NCI-H1417 (cell line): ENCODE results near the gene VIPR2.

ENCODE experiments used
- DNase-seq, 3 experiments: peaks; one replicate each; lab custom pipeline; 2025; lab: John Stamatoyannopoulos, UW

VIPR2 gene

DNA sequence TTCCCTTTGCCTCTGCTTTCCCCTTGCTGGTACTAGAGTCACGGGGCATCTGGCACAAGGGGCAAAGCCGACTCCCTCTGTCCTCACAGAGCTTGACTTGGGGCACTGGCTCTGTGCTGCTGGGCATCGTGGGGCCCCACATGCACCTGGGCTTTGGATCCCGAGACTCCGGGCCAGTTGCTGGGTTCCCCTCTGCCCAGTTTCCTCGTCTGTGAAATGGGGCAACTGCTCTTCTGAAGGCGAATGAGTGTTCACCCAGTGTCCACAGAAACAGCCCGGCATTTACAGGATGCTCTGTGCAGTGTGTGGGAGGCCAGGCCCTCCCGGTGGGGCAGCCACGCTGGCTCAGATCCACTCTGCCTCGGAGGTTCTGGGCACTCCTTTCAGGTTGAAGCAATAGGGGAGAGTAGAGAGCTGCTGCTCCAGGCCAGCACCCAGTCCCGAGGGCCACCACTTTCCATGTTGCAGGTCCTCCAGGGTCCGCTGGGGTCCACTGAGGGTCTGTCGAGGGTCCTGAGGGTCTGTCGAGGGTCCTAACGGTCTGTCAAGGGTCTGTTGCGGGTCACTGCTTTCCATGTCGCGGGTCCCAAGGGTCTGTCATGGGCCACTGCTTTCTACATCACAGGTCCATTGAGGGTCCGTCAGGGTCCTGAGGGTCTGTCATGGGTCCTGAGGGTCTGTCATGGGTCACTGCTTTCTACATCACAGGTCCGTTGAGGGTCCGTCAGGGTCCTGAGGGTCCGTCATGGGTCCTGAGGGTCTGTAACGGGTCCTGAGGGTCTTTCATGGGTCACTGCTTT lies 103.6 kb downstream of the VIPR2 start:
- DNase-seq, result no peak

DNA sequence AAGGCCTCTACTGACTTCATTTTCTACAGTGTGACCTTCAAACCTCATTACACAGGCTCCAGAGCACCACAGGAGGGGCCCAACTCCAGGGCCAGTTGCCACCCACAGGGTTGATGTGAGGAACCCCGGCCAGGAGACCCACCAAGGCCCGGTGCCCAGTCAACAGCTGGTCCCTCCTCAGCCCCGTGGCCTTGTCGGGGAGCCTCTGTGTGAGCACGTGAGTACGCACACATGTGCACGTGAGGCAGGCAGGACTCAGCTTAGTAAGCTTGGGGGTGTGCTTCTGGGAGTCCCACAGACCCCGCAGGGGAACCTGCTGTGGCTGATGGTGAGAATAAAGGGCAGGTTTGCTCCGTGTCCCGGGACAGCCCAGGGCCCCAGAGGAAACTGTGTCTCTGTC lies 104.5 kb downstream of the VIPR2 start:
- no peak for DNase-seq

DNA sequence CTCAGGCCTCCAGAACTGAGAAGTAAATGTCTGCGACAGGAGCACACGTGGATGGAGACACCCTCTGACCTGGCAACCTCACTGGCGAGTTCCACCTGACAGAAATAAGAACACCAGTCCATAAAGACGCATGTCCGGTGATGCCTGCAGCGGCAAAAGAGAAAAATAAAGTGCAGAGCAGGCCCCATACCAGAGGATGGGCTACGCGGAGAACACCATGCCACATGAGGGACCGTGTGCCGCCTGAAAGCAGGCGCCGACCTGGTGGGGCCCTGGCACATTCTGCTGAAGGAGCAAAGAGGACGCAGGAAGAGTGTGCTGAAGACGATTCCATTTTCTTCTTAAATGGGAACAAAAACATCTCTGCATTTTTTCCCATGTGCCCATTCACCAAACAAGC lies 105.0 kb downstream of the VIPR2 start:
- DNase-seq, result no peak

DNA sequence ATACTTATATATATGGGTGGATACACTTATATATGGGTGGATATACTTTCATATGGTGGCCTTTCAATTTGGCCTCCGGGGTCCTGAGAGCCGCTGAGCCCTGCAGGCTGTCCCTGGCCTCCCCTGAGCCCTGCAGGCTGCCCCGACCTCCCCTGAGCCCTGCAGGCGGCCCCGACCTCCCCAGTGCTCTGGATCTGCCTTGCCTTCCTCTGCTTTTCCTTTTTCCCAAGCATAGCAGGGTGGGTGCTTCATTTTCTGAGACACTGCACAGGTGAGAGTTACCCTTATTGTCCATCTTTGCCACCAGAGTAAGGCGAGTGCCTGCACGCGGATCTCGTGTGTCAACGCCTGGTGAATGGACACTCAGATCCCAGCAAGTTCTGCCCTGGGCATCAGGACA lies 106.6 kb downstream of the VIPR2 start:
- no peak for DNase-seq

DNA sequence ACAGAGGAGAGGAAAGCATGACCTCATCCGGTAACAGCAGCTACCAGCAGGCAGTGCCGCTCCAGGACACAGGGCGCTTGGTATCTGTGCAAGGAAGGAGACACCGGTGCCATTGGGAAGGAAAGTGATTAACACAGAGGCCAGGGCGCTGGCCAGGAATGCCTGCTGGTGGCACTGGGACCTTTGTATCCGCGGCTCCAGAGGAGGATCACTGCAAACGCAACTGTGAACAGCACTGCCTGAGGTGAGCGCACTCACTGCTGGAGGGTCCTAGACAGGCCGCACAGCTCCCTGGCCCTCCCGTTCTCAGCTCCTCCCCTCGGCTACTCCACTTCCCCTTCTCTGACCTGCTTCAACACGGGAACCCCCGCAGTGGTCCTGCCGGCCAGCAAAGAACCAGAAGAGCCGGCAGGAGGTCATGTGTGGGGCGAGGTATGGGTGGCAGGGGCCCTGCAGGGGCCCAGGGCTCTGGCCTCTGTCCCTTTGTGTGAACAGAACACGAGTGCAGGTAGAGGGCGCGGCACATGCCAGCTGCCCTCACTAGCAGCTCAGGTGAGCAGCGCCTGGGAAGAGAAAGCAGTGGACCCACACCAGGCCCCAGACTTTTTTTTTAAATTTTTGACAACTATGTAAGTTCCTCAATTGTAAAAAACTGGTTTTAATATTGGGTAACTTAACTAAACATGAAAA lies 107.6 kb downstream of the VIPR2 start:
- peak in 1 of 3 experiments; percentile 32 for DNase-seq

DNA sequence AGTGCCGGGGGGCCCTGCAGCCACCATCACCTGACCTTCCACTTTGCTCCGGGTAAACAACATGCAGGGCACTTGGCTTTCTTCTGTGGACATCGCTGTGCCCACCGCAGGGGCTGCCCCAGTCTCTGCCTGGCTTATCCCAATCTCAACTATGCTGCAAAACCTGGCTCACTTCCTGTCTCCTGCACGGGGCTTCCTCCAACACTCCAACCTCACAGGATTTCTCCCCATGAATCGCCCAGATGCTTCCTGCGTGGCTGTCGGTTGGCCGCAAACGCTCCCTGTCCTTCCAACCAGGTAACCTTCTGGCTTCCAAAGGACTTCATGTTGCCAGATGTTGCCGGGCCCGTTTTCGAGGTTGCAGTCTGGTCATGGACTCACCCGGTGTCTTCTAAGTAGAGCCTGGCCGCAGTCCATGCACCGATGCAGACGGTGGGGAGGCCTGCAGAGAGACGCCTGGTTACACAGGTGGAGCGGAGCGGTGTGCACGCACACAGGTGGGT lies 109.0 kb downstream of the VIPR2 start:
- no peak for DNase-seq

DNA sequence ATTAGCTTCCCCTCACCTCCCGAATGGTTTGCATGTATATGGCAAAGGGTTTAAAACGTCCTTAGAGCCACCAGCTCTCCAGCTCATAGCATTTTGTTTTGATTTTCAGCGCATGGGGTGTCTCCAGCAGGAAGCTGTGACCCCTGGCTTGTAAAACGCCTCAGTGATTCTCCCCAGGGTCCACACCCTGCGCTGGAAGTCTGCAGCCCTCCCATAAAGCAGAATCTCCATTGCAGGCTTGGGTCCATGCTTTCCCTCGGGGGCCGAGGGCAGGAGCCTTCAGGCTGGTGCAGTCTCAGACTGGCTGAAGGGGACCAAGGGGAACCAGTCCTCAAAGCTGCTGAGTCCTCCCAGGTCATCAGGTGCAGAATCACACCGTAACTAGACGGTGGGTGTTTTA lies 109.7 kb downstream of the VIPR2 start:
- DNase-seq, result no peak

DNA sequence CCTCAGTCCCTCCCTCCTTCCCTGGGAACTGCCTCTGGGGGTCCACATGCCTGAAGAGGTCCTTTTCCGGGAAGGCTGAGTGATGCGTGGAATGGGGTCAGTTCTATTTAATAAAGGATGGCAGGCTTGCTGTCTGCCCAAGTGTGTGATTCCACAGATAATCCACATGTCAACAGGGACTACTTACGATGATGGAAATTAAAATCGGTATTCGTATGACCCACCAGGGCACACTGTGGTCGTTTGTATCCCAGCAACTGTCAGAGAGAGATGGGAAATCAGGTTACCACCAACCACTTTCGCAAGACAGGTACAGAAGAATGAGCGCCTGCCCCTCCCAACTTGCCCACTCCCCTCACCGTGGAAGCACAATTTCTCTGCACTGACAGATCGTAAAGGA lies 110.3 kb downstream of the VIPR2 start:
- no peak for DNase-seq

DNA sequence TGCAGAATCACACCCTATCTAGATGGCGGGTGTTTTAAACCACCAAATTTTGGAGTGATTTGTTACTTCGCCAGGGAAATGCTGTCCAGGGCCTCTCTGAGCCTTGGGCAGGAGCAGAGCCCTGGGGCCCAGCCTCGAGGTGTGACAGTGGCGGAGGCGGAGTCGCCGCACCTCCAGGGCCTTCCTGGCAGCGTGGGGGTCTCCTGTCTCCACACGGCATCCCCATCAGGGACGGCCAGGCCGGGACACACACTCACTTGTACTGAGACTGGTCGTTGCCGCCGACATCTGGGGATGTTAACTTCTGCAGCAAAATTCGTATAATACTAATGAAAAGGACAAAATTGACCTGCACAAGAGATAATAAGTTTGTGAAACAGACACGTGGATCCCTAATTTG lies 110.7 kb downstream of the VIPR2 start:
- DNase-seq, result no peak

DNA sequence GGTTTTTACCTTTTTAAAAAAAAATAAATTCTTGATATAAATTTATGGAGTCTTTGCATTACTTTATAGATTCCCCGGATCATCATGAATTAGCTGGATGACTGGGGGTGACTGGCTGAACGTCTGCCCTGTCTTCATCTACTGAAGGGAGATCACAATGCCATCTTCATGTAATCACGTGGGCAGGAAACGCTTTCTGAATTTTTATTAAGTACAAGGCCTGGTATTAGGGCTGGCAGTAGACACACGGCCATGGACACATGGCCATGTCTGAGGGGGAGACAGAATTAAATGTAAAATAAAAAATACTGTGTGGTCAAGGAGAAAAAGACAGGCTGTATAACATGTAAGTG lies 111.2 kb downstream of the VIPR2 start:
- no peak for DNase-seq

DNA sequence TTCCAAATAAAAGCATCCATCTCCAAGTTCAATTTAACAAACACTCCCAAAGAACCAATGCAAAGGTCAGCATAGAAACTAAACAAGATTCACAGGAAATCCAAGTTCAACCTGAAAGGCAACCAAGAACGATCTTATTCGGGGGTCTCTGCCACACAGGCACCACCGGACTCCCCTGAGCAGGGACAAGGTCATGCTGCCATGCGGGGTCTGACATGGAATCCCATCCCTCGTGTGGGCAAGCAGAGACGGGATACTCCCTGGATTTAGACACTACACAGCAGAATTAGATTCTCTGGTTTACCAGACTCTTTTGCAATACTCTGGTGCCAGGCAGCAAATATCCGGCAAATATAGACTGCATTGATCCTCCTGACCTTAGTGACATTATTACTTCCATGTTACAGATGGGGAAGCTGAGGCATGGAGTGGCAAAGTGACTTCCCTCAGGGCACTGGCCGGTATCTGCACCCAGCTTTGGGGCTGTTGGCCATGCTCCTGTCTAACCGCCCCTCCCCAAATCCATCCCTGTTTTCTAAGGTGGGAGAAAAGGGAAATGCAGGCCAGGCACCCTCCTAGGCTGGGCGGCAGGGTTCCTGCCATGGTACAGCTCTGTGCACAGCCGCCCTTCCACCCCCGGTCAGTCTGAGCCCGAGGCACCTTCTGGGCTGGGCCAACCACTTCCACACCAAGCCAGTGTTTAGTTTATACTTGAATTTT lies 111.8 kb downstream of the VIPR2 start:
- DNase-seq, result no peak

DNA sequence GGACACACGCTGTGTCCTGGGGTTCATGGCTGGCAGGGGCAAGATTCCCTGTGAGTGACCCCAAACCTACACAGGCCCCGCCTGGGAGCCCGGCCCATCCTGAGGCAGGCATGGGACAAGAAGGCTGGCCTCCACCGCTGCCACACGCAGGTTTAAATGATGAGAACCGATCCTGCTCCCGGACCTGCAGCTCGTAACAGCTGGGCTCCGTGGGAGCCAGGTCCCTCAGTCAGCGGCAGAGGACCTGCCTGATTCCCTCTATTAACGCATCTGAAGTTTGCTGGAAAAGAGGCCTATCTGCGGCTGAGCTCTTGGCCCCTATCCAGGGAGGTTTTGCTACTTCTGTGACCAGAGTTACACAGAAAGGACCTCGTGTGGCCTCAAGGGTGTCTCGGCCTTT lies 112.3 kb downstream of the VIPR2 start:
- no peak for DNase-seq

DNA sequence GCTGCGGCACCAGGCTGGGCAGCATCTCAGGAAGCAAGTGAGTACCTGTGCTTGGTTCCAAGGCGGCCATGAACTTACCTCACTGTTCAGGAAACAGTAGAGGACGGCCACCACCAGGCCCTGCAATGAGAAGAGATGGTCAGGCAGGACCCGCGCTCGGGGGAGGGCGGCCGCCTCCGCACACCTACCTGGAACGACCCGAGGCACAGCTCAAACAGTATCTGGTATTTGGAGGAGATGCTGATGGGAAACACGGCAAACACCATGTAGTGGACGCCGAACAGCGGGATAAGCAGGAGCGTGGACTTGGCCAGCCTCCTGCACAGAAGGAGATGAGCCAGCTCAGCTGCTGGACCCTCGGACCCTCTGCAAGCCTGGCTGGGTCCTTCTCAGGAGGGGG lies 112.9 kb downstream of the VIPR2 start:
- DNase-seq, result no peak

DNA sequence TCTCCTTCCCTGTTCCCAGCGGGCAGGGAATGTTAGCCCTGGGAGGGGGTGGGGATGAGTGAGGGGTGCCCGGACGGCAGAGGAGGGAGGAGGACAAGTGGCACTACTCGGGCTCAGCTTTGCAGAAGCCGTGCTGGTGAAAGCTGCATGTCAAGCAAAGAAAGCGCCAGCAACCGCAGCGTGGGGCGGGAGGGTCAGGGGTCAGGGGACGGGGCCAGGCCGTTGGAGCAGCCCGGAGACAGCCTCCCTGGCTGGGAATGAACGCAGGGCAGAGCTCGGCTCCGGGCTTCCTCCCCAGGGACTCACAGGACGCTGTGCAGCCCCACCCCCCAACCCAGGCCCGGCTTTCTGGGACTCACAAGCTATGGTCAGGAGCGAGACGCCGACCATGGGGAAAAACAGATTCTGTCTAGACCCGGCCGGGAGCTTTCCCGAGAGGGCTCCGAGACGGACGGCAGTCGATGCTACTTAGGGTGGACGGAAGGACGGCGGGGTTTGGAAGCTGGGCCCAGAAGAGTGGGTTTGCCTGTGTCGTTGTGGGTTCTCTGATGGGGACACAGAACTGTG lies 113.4 kb downstream of the VIPR2 start:
- no peak for DNase-seq

DNA sequence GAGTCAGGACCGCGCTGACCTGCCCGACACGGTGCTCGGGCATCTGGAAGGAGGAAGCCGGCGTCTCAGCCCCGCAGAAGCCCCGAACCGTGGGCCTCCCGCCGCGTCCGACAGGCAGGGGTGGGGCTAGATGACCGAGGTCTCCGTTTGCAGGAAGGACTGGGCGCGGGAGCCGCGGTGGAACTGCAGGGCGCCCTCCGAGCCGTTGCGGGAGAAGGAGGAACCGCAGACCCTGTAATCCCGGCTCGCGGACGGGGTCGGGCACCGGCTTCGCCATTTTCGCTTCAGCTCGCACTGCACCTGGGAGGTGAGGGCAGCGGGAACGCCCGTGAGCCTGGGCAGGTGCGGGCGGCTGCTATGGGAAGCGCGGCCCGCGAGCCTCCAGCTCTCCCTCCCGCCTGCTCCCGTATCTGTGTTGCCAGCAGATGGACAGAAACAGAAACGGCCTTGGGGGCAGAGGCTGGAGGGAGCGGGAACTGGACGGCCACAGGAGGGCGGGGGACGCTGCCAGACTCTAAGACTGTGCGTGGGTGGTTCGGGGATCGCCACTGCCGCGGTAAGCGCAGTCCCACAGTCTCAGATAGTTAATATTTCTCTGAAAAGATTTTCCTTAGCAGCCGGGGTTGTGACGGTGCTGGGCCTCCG lies 114.1 kb downstream of the VIPR2 start:
- DNase-seq, result peak; percentile 49 to 79 (median 73)

DNA sequence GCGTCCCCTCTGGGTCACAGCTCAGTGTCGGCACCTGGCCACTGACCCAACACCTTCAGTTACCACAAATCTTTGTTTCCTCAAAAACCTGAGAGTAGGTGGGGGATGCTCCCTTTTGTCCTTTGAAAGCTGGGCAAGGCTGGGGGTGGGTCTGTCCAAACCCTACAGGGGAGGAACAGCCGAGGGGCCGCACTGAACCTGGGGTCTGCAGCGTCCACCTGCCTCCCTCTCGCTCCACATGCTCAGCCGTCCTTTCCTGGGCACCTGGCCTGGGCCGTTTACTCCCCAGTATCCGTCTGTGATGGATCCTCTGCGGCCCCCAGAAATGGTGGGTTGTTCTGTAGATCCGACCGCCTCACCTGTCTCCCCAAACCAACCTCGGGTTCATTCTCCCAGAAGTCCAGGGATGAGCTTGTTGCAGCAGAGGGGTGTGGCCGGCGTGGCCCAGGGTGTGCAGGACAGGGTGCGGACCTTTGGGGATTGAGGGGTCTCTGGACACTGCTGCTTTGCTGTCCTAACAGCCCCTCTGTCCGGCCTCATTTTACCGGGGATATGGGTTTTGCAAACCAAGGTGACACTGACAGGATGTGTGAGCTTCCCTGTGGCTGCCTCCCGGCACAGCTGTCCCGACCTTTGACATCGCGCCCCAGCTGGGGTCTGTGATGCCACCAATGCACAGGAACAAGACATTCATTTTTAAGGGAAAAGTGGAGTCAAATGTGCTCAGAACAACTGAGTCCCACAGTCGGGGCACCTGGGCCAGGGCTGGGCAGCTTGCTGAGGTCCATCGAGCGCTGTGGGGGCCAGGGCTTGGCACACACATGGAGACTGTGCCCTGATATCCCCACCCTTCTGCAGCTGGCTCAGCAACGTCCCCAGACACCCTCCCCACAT lies 115.9 kb downstream of the VIPR2 start:
- DNase-seq, result no peak

DNA sequence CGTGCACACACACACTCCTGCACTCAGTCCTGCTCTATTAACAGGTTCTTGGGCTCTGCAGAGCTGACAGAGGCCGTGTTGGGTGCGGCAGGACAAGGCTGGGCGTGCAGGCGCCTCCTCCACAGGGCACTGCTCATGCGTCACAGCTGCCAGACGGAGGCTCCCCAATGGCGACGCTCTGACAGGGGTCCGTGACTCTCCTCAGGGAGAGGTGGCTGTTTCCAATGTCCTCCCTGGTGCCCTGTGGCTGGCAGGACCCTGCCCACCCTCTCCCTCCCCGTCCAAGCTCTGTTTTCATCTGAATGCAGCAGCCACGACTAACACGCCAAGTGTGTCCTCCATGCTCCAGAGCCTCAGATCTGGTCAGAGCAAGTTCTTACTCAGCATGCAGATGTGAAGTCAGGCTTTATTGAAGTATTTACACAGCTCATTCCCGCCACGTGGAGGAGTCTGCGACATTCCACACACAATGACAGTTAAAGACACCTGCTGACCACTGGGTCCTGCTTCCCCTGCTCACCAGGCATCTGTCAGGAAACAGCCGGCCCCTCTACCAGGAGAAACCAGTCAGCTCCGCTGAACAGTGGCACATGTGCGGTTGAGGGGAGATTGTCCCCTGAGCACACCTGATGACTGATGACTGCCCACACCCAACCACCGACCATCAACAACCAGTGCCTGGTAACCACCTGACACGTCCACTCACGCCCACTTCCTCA lies 116.7 kb downstream of the VIPR2 start:
- DNase-seq, result peak; percentile 56 to 90 (median 77)

DNA sequence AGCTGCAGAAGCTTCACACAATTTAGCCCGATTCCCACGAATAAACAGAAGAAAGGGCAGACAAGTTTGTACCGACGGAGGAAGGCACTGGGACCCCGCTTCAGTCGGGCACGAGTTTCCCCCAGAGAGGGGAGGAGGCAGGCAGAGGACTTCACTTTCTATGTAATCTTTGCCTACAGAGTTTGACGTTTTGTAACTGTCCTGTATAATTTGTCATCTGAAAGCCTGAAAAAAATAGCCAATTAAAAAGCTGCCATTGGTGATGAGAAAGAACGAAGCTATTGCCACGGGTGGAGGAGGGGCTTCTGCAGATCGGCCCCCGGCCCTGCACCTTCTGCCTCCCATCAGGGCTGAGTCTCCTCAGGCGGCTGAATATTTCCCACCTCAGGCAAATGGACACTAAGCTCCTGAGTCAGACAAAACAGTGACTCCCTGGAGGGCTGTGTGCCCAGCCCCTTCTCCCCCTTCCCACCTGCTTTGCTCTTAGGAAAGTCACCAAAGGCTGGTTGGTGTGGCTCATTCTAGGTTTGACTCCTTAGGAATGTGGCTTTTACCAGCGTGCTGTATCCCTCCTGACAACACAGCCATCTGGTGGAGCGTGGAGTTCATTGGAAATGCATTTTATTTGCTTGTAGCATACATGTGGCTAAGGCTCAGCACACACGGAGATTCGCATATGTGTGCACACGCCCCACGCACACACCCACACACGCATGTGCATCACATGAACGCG lies 117.4 kb downstream of the VIPR2 start:
- DNase-seq, result peak in 2 of 3 experiments; percentile 49 to 71

DNA sequence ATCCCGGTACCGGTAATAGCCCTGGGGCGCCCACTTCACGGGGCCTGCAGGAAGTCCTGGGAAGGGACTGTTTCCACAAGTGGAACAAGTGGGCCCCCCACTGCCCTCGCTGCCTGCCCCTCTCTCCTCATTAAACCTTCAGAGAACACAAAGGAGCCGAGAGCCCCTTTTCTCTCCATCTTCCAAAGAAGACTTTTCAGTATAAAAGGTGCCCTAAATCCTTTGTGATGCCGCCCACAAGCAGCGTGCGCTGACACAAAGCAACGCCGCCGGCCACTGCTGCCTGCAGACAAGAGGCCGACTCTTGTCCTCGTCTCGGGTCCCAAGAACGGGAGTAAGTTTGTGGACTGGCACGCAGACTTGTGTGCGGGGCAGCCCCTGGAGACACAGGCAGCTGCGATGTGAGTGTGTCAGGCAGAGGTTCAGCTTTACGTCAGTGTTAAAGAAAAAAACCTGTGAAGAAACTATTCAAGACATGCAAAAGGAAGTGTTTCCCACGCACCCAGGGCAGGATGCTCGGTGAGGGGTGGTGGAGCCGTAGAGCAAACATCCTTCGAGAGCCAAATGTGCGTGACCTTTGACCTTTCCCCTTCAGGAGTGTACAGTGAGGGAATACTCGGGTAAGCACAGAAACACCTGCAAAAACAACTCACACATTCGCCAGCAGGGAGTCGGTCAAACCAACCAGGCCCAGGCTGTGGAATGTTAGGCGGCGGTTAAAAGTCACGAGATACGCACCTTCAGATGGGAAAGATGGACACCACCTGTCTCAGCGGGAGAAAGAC lies 118.2 kb downstream of the VIPR2 start:
- peak in 2 of 3 experiments; percentile 16 to 45 for DNase-seq
